ENCODE data around the gene GRK5.
A peak's percentile ranks its signal among the peaks of the same experiment; 100 is the strongest.
"Not testable (repeated sequence)": the region's sequence is repeated elsewhere in the genome, so short reads cannot be mapped to it uniquely, and the experiment has no call there.

The GRK5 gene

DNA sequence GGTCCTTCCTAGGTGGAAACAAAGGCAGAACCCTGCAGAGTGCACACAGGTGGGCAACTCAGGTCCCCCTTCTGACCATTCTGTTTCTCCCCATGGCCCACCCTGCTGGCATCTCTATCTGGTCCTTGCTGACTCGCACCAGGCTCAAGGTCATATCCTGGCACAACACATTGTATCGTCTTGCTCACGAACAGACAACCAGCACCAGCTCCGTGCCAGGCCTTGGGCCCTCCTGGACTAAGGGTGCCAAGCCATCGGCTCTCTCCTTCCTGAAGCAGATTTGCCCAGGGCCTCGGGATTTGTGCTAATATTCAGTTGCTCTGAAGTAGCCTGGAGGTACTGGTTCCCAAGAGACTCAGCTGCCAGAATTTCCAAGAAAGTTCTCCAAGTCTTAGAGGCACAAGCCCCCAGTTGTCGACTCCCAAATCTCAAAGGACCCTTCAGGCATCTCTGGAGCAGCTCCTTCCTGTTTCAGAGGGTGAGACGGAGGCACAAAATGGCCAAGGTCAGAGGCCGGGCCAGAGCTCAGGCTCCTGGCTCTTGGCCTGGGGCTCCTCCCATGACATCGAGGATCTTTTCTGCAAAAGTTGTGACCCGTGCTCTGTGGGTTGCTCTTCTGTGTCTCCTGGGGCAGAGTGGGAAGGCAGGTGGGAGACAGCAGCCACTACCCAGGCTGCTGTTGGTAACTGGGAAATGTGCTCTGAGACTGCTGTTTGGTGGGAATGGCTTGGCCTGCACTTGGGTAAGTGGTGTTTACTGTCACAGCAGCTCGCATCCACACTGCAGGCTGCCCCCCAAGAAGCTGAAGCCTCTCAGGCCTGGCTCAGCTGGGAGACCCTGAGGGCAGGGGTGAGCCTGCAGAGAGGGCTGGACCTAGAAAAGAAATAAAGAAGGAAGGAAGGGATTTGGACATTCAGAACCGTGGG, 213.8 kb downstream of the GRK5 start:
- no peak for DNase-seq (ENCODE audit: low read depth in 3 of 3)

DNA sequence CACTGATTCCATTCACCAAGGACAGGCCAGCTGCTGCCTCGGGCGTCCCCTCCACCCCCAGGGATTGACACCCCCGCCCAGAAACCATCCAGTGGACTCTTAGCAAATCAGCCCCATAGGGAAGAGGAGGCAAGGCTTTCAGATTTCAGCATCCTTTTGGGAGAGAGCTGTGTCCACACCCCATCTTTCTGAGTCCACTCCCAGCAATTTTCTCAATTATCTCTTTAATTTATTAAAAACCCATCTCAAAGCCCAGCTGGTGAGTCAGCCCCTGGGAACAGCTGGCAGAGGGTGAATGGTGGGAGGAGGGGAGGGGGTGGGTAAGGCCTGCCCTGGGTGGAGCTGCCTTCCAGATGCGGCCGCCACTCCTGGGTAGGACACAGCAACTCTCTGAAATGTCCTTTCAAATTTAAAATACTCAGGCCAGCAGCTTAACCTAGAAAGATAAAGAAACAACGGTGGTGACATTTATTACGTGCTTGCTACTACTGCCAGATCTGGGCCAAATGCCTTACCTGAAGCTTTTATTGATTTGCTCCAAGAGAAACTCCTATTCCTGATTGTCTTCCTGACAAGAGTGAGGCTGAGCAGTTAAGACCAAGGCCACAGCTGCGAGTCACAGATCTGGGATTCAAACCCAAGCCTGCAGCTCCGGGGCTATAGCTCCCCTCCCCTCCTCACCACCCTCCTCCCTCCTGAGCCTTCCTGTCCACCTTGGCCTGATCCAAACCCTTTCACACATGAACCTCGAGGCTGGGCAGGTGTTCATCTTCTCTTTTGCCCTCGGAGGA, 214.7 kb downstream of the GRK5 start:
- no peak for DNase-seq (ENCODE audit: low read depth in 3 of 3)

DNA sequence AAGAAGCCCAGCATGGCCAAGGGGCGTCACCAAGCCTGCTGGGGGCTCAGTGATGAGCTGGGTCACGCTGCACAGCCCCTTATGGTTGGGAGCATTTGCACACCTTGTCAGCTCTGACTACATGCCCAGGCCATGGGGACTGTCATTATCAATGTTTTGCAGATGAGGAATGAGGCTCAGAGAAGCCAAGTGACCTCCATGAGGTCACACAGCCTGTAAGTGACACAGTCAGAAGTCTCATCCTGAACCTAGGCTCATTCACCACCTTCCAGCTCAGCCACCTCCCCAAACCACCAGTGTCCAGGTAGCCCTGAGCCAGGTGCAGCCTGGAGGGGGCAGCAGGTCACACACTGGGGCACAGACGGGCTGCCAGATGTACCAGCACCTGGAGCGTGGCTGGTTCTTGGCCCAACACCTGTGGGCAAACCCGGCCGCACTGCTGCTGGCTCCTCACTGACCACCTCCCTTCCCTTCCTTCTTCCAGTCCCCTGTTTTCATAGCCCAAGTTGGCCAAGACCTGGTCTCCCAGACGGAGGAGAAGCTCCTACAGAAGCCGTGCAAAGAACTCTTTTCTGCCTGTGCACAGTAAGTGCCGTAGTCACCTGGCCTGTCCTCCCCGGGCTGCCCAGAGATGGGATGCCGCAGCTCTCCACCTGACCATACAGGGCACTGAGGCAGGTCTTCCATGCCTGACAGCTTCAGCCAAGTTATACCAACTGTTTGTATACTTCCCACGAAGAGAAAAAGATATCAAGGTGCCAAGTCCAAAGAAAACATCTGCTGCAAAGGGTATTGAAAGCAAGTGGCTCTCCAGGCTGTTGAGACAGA, 215.5 kb downstream of the GRK5 start:
- no peak for DNase-seq (ENCODE audit: low read depth in 3 of 3)

GRCh38 chr10:119423510-119424257, 216.3 kb downstream of the GRK5 start:
- no peak for DNase-seq (ENCODE audit: low read depth in 3 of 3)

GRCh38 chr10:119424258-119424975, 217.0 kb downstream of the GRK5 start:
- DNase-seq (ENCODE audit: low read depth in 3 of 3) = no peak

DNA sequence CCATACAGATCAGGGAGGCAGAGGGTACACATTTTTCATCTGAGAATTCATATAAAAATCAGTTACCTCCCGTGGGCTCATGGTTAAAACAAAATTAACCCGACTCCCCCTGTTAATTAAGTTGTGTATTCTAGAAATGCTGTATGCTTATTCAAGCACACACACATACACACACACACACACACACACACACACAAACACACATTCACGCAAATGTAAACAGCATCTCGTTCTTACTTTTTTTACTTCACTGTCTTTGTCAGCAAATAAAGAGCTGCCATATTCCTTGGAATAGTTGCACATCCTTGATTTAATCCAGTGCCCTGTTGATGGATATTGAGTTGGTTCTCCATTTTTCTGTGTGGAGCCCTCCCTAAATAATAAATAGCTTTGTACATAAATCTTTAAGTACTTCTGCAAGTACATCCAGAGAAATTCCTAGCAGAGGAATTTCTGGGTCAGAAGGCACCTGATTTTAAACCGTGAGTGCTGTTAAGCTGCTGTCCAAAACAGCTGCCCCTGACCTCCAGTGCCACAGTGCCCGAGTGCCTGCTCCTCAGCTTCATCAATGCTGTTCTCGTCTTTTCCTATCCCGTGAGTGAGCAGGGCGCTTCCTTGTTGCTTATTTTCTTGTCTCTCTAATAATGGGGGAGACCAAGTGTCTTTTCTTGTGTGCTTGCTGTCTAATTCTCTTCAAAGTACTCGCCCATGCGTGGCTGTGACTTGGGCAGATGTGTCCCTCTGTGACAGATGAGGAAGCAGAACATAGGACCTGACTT, 217.9 kb downstream of the GRK5 start:
- no peak for DNase-seq (ENCODE audit: low read depth in 3 of 3)

- no peak for DNase-seq (ENCODE audit: low read depth in 3 of 3)
Observed at GRCh38 chr10:119425881-119426170, 218.5 kb downstream of the GRK5 start.

- DNase-seq (ENCODE audit: low read depth in 3 of 3) = no peak
Observed at GRCh38 chr10:119426699-119427098, 219.3 kb downstream of the GRK5 start.

DNA sequence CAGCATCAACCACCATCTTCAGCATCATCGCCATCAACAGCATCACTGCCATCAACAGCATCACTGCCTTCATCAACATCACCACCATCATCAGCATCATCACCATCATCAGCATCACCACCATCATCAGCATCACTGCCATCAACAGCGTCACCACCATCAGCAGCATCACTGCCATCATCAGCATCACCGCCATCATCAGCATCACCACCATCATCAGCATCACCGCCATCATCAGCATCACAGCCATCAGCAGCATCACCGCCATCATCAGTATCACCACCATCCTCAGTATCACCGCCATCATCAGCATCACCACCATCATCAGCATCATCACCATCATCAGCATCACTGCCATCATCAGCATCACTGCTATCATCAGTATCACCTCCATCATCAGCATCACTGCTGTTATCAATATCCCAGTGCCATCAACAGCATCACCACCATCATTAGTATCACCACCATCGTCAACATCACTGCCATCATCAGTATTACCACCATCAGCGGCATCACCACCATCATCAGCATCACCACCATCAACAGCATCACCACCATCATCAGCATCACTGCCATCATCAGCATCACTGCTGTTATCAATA, 220.0 kb downstream of the GRK5 start:
- DNase-seq (ENCODE audit: low read depth in 3 of 3) = no peak

GRCh38 chr10:119428789-119429188, 221.4 kb downstream of the GRK5 start:
- DNase-seq (ENCODE audit: low read depth in 3 of 3) = peak in 1 of 3 experiments; percentile 16

DNA sequence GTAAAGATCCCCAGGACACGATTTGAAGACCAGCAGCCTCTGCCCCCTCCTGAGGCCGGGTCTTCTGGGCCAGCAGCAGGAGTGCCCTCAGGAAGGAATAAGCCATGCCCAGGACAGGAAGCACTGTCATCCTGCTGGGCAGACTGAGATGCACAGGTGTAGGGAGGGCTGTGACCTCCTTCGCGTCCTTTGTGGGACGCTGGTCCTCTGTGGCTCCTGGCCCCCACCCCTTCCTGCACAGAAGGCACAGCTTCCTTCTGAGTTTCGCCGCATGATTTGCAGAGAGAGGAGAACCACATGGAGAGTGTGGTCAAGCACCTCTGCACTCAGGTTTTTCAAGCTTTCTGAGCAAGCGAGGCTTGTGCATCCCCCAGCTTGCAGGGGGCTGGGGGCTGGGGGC, 222.4 kb downstream of the GRK5 start:
- no peak for DNase-seq (ENCODE audit: low read depth in 3 of 3)

DNA sequence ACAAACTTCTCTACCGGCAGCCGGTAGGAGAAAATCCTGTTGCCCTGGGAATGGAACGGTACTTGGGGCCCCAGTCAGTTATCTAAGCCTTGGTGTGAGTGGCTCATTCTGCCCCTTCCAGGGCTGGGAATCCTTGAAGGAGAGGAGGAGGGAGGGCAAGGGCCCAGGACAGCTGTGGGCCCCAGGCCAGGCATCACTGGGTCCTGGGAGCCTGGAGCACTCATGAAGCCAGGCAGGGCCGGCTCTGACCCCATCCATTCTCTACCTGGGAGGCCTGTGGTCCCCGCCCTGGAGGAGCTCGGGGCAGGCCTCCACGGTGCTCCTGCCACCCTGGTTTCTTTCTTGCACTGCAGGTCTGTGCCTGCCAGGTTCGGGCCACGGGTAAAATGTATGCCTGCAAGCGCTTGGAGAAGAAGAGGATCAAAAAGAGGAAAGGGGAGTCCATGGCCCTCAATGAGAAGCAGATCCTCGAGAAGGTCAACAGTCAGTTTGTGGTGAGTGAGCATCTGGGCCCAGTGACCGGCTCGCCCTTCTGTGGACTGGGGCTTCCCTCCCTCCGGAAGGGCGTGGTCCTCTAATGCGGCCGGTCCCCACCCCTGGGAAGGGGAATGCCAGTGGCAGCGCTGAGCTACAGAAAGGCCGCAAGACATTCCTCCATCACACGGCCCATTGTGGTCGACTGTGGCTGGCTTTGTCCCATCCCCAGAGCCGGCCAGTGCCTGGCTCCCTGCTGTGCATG, 223.8 kb downstream of the GRK5 start:
- no peak for DNase-seq (ENCODE audit: low read depth in 3 of 3)

- no peak for DNase-seq (ENCODE audit: low read depth in 3 of 3)
Observed at GRCh38 chr10:119431773-119432135, 224.4 kb downstream of the GRK5 start.

DNA sequence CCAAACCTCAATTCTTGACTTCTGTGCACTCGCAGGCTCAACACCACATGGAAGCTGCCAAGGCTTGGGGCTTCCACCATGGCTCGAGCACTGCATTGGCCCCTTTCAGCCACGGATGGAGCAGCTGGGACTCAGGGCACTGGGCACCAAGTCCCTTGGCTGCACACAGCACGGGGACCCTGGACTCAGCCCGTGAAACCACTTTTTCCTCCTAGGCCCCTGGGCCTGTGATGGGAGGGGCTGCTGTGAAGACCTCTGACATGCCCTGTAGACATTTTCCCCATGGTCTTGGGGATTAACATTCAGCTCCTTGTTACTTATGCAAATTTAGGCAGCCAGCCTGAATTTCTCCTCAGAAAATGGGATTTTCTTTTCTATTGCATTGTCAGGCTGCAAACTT, 227.6 kb downstream of the GRK5 start:
- not testable (repeated sequence) for DNase-seq (ENCODE audit: low read depth in 3 of 3)

- DNase-seq (ENCODE audit: low read depth in 3 of 3) = no peak
Observed at GRCh38 chr10:119438717-119439116, 231.3 kb downstream of the GRK5 start.

- DNase-seq (ENCODE audit: low read depth in 3 of 3) = no peak
Observed at GRCh38 chr10:119439922-119440321, 232.6 kb downstream of the GRK5 start.

DNA sequence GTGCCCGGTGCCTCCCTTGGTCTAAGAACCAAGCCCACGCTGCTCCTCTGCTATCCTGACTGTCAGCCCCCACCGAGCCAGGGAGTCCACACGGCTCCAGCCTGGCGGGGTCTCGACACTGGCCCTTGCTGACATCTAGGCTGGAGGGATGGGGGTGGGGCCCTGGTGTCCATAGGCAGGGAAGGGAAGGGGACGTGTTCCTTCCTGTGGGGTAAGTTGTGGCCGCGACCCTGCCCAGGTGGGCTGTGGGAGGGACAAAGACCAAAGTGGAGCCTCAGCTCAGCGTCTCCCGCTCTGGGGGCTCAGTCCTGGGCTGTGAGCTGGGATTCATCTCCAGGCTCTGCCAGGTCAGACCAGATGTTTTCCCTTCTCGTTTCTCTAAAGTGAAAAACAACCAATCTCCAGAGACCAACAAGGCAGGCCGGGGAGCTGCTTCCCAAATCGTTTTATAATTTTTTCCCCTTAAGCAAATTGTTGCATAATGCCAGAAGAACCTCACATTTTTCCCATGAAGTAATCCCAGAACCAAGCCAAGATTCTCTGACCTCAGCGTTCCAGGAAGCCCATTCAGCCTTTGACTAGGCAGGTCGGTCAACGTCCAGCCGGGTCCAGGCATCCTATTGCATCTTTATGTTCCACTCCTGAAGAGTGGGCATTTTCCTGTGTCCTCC, 233.9 kb downstream of the GRK5 start:
- DNase-seq (ENCODE audit: low read depth in 3 of 3) = no peak

Measured in stimulated activated CD4-positive, alpha-beta T cell treated with anti-CD3 and anti-CD28 coated beads, TNF-alpha, amount 100 ng/mL, for 24 hours (primary cell).